ENCODE results near the gene PIR.
A peak's percentile ranks its signal among the peaks of the same experiment; 100 is the strongest.

PIR gene

GRCh38 chrX:15496824-15497223 is 3.7 kb upstream of the PIR start:
- H3K9ac ChIP-seq (ENCODE audit: low read length), result no peak overlapping the region
- TF ChIP-seq CTCF (IDR thresholded peaks at IDR 0.05; ENCODE audit: low read depth, low read length) (no peak), EZH2phosphoT487 (IDR thresholded peaks at IDR 0.05; ENCODE audit: low read depth) (no peak)
- H3K9me3 ChIP-seq (ENCODE audit: insufficient read depth, low read length), result no peaks in the 10 kb centered on the region
- no peak overlapping the region for H3K4me3 ChIP-seq (ENCODE audit: low read length)
- H3K27ac ChIP-seq (ENCODE audit: low read length), result no peak overlapping the region
- no peak overlapping the region for H3K4me2 ChIP-seq (ENCODE audit: low read length)
- H3K27me3 ChIP-seq (ENCODE audit: low read depth, low read length), result no peaks in the 10 kb centered on the region
- H3K4me1 ChIP-seq (ENCODE audit: low read length), result peaks cover 3% of the 10 kb centered on the region; the same call in 1 of the 2 replicates
- no peaks in the 10 kb centered on the region for H4K20me1 ChIP-seq (ENCODE audit: insufficient read depth, low read length)
- H3K36me3 ChIP-seq (replicated peaks; ENCODE audit: low read depth, low read length), result no peaks in the 10 kb centered on the region
- H2AFZ ChIP-seq (ENCODE audit: low read depth, low read length), result no peak overlapping the region
- no peaks in the 10 kb centered on the region for H3K79me2 ChIP-seq (ENCODE audit: low read length)

GRCh38 chrX:15495801-15496200 is 2.7 kb upstream of the PIR start:
- Histone ChIP-seq H2AFZ (ENCODE audit: low read depth, low read length) (no peak overlapping the region), H4K20me1 (ENCODE audit: insufficient read depth, low read length) (no peaks in the 10 kb centered on the region), H3K27ac (ENCODE audit: low read length) (no peak overlapping the region), H3K4me3 (ENCODE audit: low read length) (no peak overlapping the region), H3K36me3 (replicated peaks; ENCODE audit: low read depth, low read length) (no peaks in the 10 kb centered on the region), H3K4me2 (ENCODE audit: low read length) (no peak overlapping the region), H3K9me3 (ENCODE audit: insufficient read depth, low read length) (no peaks in the 10 kb centered on the region), H3K4me1 (ENCODE audit: low read length) (peaks cover 3% of the 10 kb centered on the region; the same call in 1 of the 2 replicates), H3K27me3 (ENCODE audit: low read depth, low read length) (no peaks in the 10 kb centered on the region), H3K79me2 (ENCODE audit: low read length) (no peaks in the 10 kb centered on the region), H3K9ac (ENCODE audit: low read length) (no peak overlapping the region)
- TF ChIP-seq CTCF (IDR thresholded peaks at IDR 0.05; ENCODE audit: low read depth, low read length) (no peak), EZH2phosphoT487 (IDR thresholded peaks at IDR 0.05; ENCODE audit: low read depth) (no peak)

- no peak for TF ChIP-seq CTCF (IDR thresholded peaks at IDR 0.05; ENCODE audit: low read depth, low read length)
- no peak for TF ChIP-seq EZH2phosphoT487 (IDR thresholded peaks at IDR 0.05; ENCODE audit: low read depth)
- Histone ChIP-seq H2AFZ (ENCODE audit: low read depth, low read length) (no peak overlapping the region), H3K27me3 (ENCODE audit: low read depth, low read length) (no peaks in the 10 kb centered on the region)
Observed at GRCh38 chrX:15492469-15492868, 664 bp downstream of the PIR start.

GRCh38 chrX:15483891-15484290 is 9.2 kb downstream of the PIR start:
- no peaks in the 10 kb centered on the region for H3K4me1 ChIP-seq (ENCODE audit: low read length)
- H3K27ac ChIP-seq (ENCODE audit: low read length), result no peak overlapping the region
- TF ChIP-seq CTCF (IDR thresholded peaks at IDR 0.05; ENCODE audit: low read depth, low read length), result no peak
- no peaks in the 10 kb centered on the region for H3K9me3 ChIP-seq (ENCODE audit: insufficient read depth, low read length)
- no peaks in the 10 kb centered on the region for H3K36me3 ChIP-seq (replicated peaks; ENCODE audit: low read depth, low read length)
- no peaks in the 10 kb centered on the region for H4K20me1 ChIP-seq (ENCODE audit: insufficient read depth, low read length)
- H3K27me3 ChIP-seq (ENCODE audit: low read depth, low read length), result no peaks in the 10 kb centered on the region
- H3K4me2 ChIP-seq (ENCODE audit: low read length), result no peak overlapping the region
- no peak overlapping the region for H3K4me3 ChIP-seq (ENCODE audit: low read length)
- no peak overlapping the region for H3K9ac ChIP-seq (ENCODE audit: low read length)
- no peaks in the 10 kb centered on the region for H3K79me2 ChIP-seq (ENCODE audit: low read length)
- H2AFZ ChIP-seq (ENCODE audit: low read depth, low read length), result no peak overlapping the region

More at GRCh38 chrX:15492469-15492868, 664 bp downstream of the PIR start:
- Histone ChIP-seq H3K36me3 (replicated peaks; ENCODE audit: low read depth, low read length) (no peaks in the 10 kb centered on the region), H3K9me3 (ENCODE audit: insufficient read depth, low read length) (no peaks in the 10 kb centered on the region), H3K4me3 (ENCODE audit: low read length) (peak overlapping the region; percentile 91), H3K4me1 (ENCODE audit: low read length) (peaks cover 3% of the 10 kb centered on the region; the same call in 1 of the 2 replicates), H3K4me2 (ENCODE audit: low read length) (peak overlapping the region; percentile 78), H3K79me2 (ENCODE audit: low read length) (no peaks in the 10 kb centered on the region), H3K27ac (ENCODE audit: low read length) (no peak overlapping the region), H3K9ac (ENCODE audit: low read length) (peak overlapping the region; percentile 55; the same call in 1 of the 2 replicates), H4K20me1 (ENCODE audit: insufficient read depth, low read length) (no peaks in the 10 kb centered on the region)
